Mesenchymal stem cell (in vitro differentiated cells and primary cell): ENCODE measurements around the gene CRKL.
A peak's percentile ranks its signal among the peaks of the same experiment; 100 is the strongest.

Experiments used
- DNase-seq: peaks from one replicate; pipeline ENCODE4 v3.0.0-alpha.2; 2013
- H2AFZ ChIP-seq: one replicate; pipeline ENCODE4 v1.6.1; 2013; ENCODE audit warnings: low read depth, mild to moderate bottlenecking, control low read depth, inconsistent platforms, low read length, moderate library complexity
- H2AK5ac ChIP-seq: 2 replicates; pipeline ENCODE4 v1.6.1; 2013; ENCODE audit warnings: low read length, moderate library complexity, mild to moderate bottlenecking, inconsistent platforms; ENCODE audit not compliant: severe bottlenecking
- H2BK120ac ChIP-seq: one replicate; pipeline ENCODE4 v1.6.1; 2013; ENCODE audit warnings: low read depth, mild to moderate bottlenecking, inconsistent platforms, low read length, moderate library complexity
- H2BK12ac ChIP-seq, 2 experiments: one replicate each; pipeline ENCODE4 v1.6.1; 2013; ENCODE audit warnings: inconsistent platforms in 2 of 2, low read length in 2 of 2, mild to moderate bottlenecking in 2 of 2, moderate library complexity in 2 of 2, control low read depth in 1 of 2
- H2BK15ac ChIP-seq: one replicate; pipeline ENCODE4 v1.6.1; 2013; ENCODE audit warnings: mild to moderate bottlenecking, low read depth, inconsistent platforms; ENCODE audit not compliant: poor library complexity, severe bottlenecking
- H2BK5ac ChIP-seq: 2 replicates; pipeline ENCODE4 v1.6.1; 2013; ENCODE audit warnings: low read depth, mild to moderate bottlenecking, low read length, control low read depth, inconsistent platforms; ENCODE audit not compliant: poor library complexity, severe bottlenecking
- H3K14ac ChIP-seq, 2 experiments: one replicate each; pipeline ENCODE4 v1.6.1; 2013; ENCODE audit warnings: inconsistent platforms in 2 of 2, low read length in 2 of 2, control low read depth in 1 of 2, mild to moderate bottlenecking in 1 of 2, moderate library complexity in 1 of 2
- H3K18ac ChIP-seq, 2 experiments: one replicate each; pipeline ENCODE4 v1.6.1; 2013; ENCODE audit warnings: inconsistent platforms in 2 of 2, low read length in 2 of 2, control low read depth in 1 of 2, low read depth in 1 of 2, mild to moderate bottlenecking in 1 of 2
- H3K23ac ChIP-seq, 2 experiments: one replicate each; pipeline ENCODE4 v1.6.1; 2013; ENCODE audit warnings: inconsistent platforms in 2 of 2, low read length in 2 of 2, mild to moderate bottlenecking in 2 of 2, moderate library complexity in 2 of 2, control low read depth in 1 of 2
- H3K27ac ChIP-seq: 2 replicates; pipeline ENCODE4 v1.5.1; 2013; ENCODE audit warnings: mild to moderate bottlenecking, moderate library complexity, low read length, control low read depth, inconsistent platforms; ENCODE audit not compliant: poor library complexity, severe bottlenecking
- H3K27me3 ChIP-seq, 2 experiments: 2 replicates each; pipeline versions ENCODE4 v1.6.1 to v1.7.0; 2013; ENCODE audit warnings: low read length in 2 of 2, mild to moderate bottlenecking in 2 of 2, moderate library complexity in 2 of 2, control low read depth in 1 of 2, inconsistent platforms in 1 of 2; ENCODE audit not compliant: control insufficient read depth in 1 of 2, insufficient read depth in 1 of 2
- H3K36me3 ChIP-seq, 2 experiments: 2 replicates each; pipeline versions ENCODE4 v1.6.1 to v1.7.0; 2013; ENCODE audit warnings: low read length in 2 of 2, control low read depth in 1 of 2, inconsistent platforms in 1 of 2, low read depth in 1 of 2, mild to moderate bottlenecking in 1 of 2; ENCODE audit not compliant: insufficient read depth in 2 of 2, control insufficient read depth in 1 of 2
- H3K4ac ChIP-seq, 2 experiments: one replicate each; pipeline ENCODE4 v1.6.1; 2013; ENCODE audit warnings: inconsistent platforms in 2 of 2, low read length in 2 of 2, mild to moderate bottlenecking in 2 of 2, moderate library complexity in 2 of 2, control low read depth in 1 of 2, low read depth in 1 of 2
- H3K4me1 ChIP-seq: 2 replicates; pipeline ENCODE4 v1.6.1; 2013; ENCODE audit warnings: low read depth, low read length, control low read depth; ENCODE audit not compliant: control insufficient read depth, insufficient read depth
- H3K4me2 ChIP-seq: 2 replicates; pipeline ENCODE4 v1.6.1; 2013; ENCODE audit warnings: low read length, mild to moderate bottlenecking, inconsistent platforms; ENCODE audit not compliant: poor library complexity, severe bottlenecking
- H3K4me3 ChIP-seq, 2 experiments: 2 replicates each; pipeline versions ENCODE4 v1.5.1 to v1.7.0; 2013; ENCODE audit warnings: low read length in 2 of 2, mild to moderate bottlenecking in 2 of 2, control low read depth in 1 of 2, low read depth in 1 of 2; ENCODE audit not compliant: insufficient read depth in 1 of 2
- H3K79me1 ChIP-seq: replicated peaks from 2 replicates; pipeline ENCODE4 v1.6.1; 2013; ENCODE audit warnings: mild to moderate bottlenecking, control low read depth, low read length, inconsistent platforms; ENCODE audit not compliant: poor library complexity, severe bottlenecking
- H3K9ac ChIP-seq: 2 replicates; pipeline ENCODE4 v1.7.0; 2013; ENCODE audit warnings: mild to moderate bottlenecking, low read length, moderate library complexity
- H3K9me3 ChIP-seq: 2 replicates; pipeline ENCODE4 v1.7.0; 2013; ENCODE audit warnings: mild to moderate bottlenecking, low read length; ENCODE audit not compliant: control insufficient read depth
- H4K8ac ChIP-seq: one replicate; pipeline ENCODE4 v1.6.1; 2013; ENCODE audit warnings: inconsistent platforms, mild to moderate bottlenecking, low read length, moderate library complexity
- H4K91ac ChIP-seq: one replicate; pipeline ENCODE4 v1.6.1; 2013; ENCODE audit warnings: mild to moderate bottlenecking, low read length, inconsistent platforms
- WGBS: methylation state at CpG from one replicate; pipeline ENCODE4 v1.1.7; 2013; ENCODE audit warnings: mixed read lengths; 5-methylcytosine and 5-hydroxymethylcytosine counted together

Gene CRKL

DNA sequence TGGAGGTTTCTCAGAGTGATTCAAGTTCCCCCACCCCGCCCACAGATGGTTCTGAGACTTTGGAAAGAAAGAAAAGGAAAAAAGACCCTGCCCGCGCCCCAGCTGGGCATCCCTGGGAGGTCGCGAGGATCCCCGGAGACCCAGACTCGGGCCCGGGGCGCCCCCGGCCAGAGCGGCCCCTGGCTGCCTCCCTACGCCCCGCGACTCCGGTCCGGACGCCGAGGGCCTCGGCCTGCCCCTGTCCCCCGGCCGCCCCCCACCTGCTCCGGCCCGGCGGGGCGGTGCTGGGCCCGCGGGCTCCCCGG, 47.5 kb downstream of the CRKL start:
- Histone ChIP-seq H3K4me2 (peak overlapping the region; percentile 85), H3K9ac (no peak overlapping the region), H4K91ac (no peak overlapping the region), H3K23ac (no peak overlapping the region), H2BK15ac (no peak overlapping the region), H3K4me1 (peaks cover 8% of the 10 kb centered on the region), H2BK5ac (no peak overlapping the region), H2AFZ (no peak overlapping the region), H3K14ac (no peak overlapping the region), H3K9me3 (no peaks in the 10 kb centered on the region), H3K36me3 (no peaks in the 10 kb centered on the region), H2AK5ac (no peak overlapping the region), H3K79me1 (no peaks in the 10 kb centered on the region), H4K8ac (no peak overlapping the region), H3K18ac (no peak overlapping the region), H3K4me3 (peak overlapping the region in 1 of 2 experiments; percentile 53), H3K27ac (no peak overlapping the region), H3K4ac (no peak overlapping the region), H2BK12ac (no peak overlapping the region), H2BK120ac (no peak overlapping the region), H3K27me3 (peaks cover 33 to 47% of the 10 kb centered on the region in 2 experiments)
- no peak for DNase-seq
- 12% methylated on average over 22 of the region's 28 CpGs for WGBS

DNA sequence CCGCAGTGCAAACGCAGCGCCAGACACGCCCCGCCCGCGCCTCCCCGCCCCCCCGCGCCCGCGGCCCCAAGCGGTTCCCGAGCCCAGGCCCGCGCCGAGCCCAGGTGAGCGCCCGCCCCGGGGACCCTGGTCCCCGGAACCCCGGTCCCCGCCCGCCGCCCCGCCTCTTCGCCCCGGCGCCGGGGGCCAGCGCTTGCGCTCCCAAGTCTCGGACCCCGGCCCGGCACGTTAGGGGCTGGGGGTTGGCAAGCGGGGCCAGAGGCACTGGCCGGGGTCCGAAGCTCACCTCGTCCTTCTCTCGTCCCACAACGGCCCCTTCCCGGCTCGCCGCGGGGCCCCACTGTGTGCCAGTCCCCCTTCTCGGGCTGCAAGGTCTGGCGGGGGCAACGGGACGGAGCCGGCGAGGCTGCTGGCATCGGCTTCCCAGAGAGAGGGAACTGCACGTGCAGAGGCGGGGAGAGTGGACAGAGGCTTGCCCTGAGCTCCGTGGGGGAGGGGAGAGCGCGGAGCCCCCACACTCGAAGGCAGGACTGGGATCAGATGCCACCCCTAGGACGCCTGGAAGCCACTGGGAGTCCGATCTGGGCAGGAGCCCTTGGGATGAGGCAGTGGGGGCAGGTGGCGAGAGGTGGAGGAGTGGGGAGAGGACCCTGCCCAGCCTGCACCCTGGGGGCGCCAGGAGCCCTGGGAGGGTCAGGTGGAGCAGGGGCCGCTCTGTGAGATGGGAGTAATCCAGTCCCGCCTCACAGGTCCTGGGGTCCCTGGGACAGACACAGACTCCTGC, 48.1 kb downstream of the CRKL start:
- 13% methylated on average over 47 of the region's 65 CpGs for WGBS
- Histone ChIP-seq H2BK15ac (no peak overlapping the region), H3K9ac (no peak overlapping the region), H2AFZ (no peak overlapping the region), H3K79me1 (no peaks in the 10 kb centered on the region), H3K36me3 (no peaks in the 10 kb centered on the region), H4K91ac (no peak overlapping the region), H2BK5ac (no peak overlapping the region), H3K27ac (no peak overlapping the region), H2BK120ac (no peak overlapping the region), H3K27me3 (peaks cover 33 to 47% of the 10 kb centered on the region in 2 experiments), H3K9me3 (no peaks in the 10 kb centered on the region), H3K4me1 (peaks cover 8% of the 10 kb centered on the region), H3K23ac (no peak overlapping the region), H3K14ac (no peak overlapping the region), H3K4ac (no peak overlapping the region), H2BK12ac (no peak overlapping the region), H3K18ac (no peak overlapping the region), H3K4me3 (peak overlapping the region; percentile 47 to 48), H3K4me2 (peak overlapping the region; percentile 58), H4K8ac (no peak overlapping the region), H2AK5ac (no peak overlapping the region)
- DNase-seq, result no peak

DNA sequence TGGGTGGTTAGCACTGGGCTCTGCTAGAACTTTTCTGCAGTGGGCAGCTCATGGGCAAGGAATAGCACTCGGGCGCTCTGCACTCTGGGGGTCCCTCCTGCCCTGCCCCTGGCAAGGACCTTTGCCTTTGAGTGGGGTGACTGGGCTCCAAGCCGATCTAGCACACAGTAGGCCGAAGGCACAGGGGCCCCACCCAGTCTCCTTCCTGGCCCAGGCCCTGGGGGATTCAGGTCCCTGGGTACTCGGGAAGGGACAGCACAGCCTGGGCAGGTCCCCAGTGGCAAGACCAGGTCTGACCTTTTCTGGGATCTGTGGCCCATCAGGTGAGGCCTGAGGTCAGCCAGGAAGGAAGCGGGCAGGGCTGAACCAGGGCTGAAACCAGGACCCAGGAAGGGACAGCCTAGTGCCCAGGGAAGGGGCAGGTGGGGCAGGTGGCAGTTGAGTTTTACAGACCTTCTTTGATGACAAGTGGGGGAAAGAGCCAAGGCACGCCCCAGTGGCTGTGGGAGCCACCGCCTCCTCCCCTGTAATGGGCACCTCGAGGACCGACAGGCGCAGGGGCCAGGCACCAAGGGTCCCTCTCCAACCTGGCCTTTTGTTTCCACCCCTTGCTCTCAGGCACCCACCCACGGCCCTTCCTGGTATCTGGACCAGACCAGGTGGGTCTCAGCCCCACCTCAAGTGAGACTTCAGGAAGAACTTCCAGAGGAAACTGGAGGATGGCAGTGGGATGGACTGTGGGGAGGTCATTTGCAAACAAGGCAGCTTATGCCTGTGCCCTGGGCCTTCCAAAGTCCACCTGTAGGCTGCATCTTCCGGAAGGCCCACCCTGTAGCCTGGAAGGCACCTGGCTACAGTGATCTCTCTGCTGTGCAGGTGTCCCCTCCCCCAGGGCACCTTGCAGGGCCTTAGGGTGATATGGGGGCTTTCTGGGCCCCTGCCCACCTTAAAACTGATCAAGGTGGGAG, 49.0 kb downstream of the CRKL start:
- Histone ChIP-seq H4K8ac (no peak overlapping the region), H2AK5ac (no peak overlapping the region), H3K4me1 (peaks cover 12% of the 10 kb centered on the region), H2AFZ (no peak overlapping the region), H2BK5ac (no peak overlapping the region), H3K4me3 (no peak overlapping the region), H3K18ac (no peak overlapping the region), H3K27me3 (peaks cover 33 to 47% of the 10 kb centered on the region in 2 experiments), H3K36me3 (no peaks in the 10 kb centered on the region), H2BK12ac (no peak overlapping the region), H3K23ac (no peak overlapping the region), H3K27ac (no peak overlapping the region), H3K9ac (no peak overlapping the region), H3K4ac (no peak overlapping the region), H3K9me3 (no peaks in the 10 kb centered on the region), H3K14ac (no peak overlapping the region), H3K4me2 (no peak overlapping the region), H4K91ac (no peak overlapping the region), H3K79me1 (no peaks in the 10 kb centered on the region), H2BK120ac (no peak overlapping the region), H2BK15ac (no peak overlapping the region)
- DNase-seq, result no peak
- WGBS, result 79% methylated on average over 13 of the region's 13 CpGs
